ENCODE measurements around the gene TANGO2. TPM values are rescaled to one million over a fixed set of nuclear protein-coding genes. Genes with fewer than 3 reads are reported as not detected.

Gene TANGO2
- total and polyA plus RNA-seq, 9 of the 15 experiments (the other 6 are each of a cell fraction or from before 2014, with no cell fraction given) = 15.5 to 94.9 (median 70.1) TPM

DNA sequence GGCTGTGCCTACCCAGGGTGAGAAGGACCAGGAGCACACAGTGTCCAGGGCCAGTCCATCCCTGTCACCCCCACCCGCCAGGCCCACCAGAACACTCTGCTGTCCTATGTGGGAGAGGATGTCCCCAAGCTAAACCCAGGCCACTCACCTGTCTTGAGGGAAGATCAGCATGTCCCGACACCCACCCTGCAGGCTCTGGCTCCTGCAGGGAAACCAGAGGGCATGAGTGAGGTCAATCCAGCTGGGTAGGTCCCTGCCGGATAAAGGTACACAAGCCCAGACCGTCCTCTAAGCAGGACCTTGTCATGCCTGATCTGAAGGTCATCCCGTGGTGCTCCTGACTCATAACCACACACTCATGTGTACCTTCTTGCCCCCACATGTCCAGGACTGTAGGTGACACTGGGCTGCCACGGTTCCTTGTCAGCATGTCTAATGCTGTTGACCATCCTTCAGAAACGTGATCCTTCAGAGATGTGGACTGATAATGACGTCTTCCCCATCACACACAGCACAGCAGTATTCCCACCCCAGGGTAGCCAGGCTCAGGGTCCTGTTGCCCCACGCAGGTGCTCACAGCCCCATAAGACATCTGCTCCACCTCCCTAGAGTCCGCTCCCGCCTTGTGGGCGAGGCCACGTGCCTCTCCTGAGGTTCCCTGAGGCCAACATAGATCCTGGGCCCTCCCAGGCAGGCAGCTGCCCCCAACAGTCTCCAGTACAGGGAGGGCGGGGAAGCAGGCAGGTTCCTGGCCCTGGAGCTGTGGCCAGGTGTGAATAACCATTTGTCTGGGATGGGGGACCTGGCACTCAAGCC lies 10.4 kb upstream of the TANGO2 start (continued):
- no peak for TF ChIP-seq ATF1 (CRISPR knock-in tag; IDR thresholded peaks at IDR 0.05)
- TF ChIP-seq ATF1 (tag; IDR thresholded peaks at IDR 0.05) = peak; percentile 77
- TF ChIP-seq ZNF785 (CRISPR knock-in tag; IDR thresholded peaks at IDR 0.05) = 0 out of 2 replicates have a peak, but pooled peaks have one; percentile 60
- peak; percentile 36; the same call in 1 of the 2 replicates for TF ChIP-seq HDAC2 (IDR thresholded peaks at IDR 0.05)
- TF ChIP-seq ELF4 (CRISPR knock-in tag; IDR thresholded peaks at IDR 0.05) = peak; percentile 24; the same call in 1 of the 2 replicates
- TF ChIP-seq NR2C1 (IDR thresholded peaks at IDR 0.05) = no peak
- no peak for TF ChIP-seq NR2C1 (tag; IDR thresholded peaks at IDR 0.05)
- TF ChIP-seq KDM5B (IDR thresholded peaks at IDR 0.05; ENCODE audit: insufficient replicate concordance, low read depth, low read length) = no peak
- TF ChIP-seq PPARD (CRISPR knock-in tag; IDR thresholded peaks at IDR 0.05) = peak; percentile 20; the same call in 1 of the 2 replicates
- TF ChIP-seq, protein P1, sequence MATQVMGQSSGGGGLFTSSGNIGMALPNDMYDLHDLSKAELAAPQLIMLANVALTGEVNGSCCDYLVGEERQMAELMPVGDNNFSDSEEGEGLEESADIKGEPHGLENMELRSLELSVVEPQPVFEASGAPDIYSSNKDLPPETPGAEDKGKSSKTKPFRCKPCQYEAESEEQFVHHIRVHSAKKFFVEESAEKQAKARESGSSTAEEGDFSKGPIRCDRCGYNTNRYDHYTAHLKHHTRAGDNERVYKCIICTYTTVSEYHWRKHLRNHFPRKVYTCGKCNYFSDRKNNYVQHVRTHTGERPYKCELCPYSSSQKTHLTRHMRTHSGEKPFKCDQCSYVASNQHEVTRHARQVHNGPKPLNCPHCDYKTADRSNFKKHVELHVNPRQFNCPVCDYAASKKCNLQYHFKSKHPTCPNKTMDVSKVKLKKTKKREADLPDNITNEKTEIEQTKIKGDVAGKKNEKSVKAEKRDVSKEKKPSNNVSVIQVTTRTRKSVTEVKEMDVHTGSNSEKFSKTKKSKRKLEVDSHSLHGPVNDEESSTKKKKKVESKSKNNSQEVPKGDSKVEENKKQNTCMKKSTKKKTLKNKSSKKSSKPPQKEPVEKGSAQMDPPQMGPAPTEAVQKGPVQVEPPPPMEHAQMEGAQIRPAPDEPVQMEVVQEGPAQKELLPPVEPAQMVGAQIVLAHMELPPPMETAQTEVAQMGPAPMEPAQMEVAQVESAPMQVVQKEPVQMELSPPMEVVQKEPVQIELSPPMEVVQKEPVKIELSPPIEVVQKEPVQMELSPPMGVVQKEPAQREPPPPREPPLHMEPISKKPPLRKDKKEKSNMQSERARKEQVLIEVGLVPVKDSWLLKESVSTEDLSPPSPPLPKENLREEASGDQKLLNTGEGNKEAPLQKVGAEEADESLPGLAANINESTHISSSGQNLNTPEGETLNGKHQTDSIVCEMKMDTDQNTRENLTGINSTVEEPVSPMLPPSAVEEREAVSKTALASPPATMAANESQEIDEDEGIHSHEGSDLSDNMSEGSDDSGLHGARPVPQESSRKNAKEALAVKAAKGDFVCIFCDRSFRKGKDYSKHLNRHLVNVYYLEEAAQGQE (IDR thresholded peaks at IDR 0.05; ENCODE audit: borderline replicate concordance) = no peak
- TF ChIP-seq, protein P1 (CRISPR knock-in tag; IDR thresholded peaks at IDR 0.05; ENCODE audit: low read depth) = 0 out of 2 replicates have a peak, but pooled peaks have one; percentile 38
- 0 out of 2 replicates have a peak, but pooled peaks have one; percentile 24 for TF ChIP-seq DIDO1 (tag; IDR thresholded peaks at IDR 0.05; ENCODE audit: low read depth)
- peak; percentile 70; the same call in 1 of the 2 replicates for TF ChIP-seq DMBX1 (CRISPR knock-in tag; IDR thresholded peaks at IDR 0.05; ENCODE audit: borderline replicate concordance)
- TF ChIP-seq MTF1 (CRISPR knock-in tag; IDR thresholded peaks at IDR 0.05; ENCODE audit: borderline replicate concordance) = peak; percentile 85; the same call in 1 of the 2 replicates
- TF ChIP-seq UBTF (IDR thresholded peaks at IDR 0.05; ENCODE audit: borderline replicate concordance in 1 of 2, low read depth in 2 of 2, low read length in 2 of 2) = 0 out of 4 replicates have a peak, but pooled peaks of 1 of the 2 experiments have one; percentile 35
- no peak for TF ChIP-seq ZBTB1 (CRISPR knock-in tag; IDR thresholded peaks at IDR 0.05; ENCODE audit: borderline replicate concordance, low read depth)

All from K562 (cell line).